K562 (cell line): Measurements from ENCODE around the gene TMEFF2. TPM values are rescaled to one million over a fixed set of nuclear protein-coding genes. Genes with fewer than 3 reads are reported as not detected.
A peak's percentile ranks its signal among the peaks of the same experiment; 100 is the strongest.

Experiments
- ATAC-seq: fragments of 200-7000 bp; cut with Tn5 transposase; 3 replicates; pipeline ENCODE4 v1.9.1; 2020; ENCODE audit warnings: moderate library complexity
- BruUV-seq: library from RNA; stranded (reverse); fragments of 400-500 nt; replicated peaks from 2 replicates; lab custom pipeline; 2021; lab: Mats Ljungman, UMichigan
- CTCF ChIA-PET: fragments of 300-600 bp; formaldehyde crosslinking; extraction: SDS; loops from one replicate; lab custom pipeline; 2021; ENCODE audit warnings: low intra/inter-chr PET ratio; lab: Yijun Ruan, JAX
- POLR2A ChIA-PET: fragments of 300-600, 350-650 bp; sonication (Branson Sonifier 250); formaldehyde crosslinking; extraction: SDS; loops from one replicate; lab custom pipeline; 2021; ENCODE audit warnings: antibody characterized with exemption, inconsistent platforms; lab: Yijun Ruan, JAX
- DNase-seq, 4 experiments: peaks; one replicate each; pipeline versions ENCODE4 v3.0.0 to v3.0.0-alpha.2; 2011 to 2018; ENCODE audit warnings: low spot score in 3 of 4, mixed read lengths in 3 of 4; ENCODE audit errors: extremely low read depth in 1 of 4
- FAIRE-seq: peaks from 2 replicates; lab custom pipeline; 2011; peaks lifted over from hg19 to GRCh38; lab: Jason Lieb, UNC
- H2AFZ ChIP-seq: 2 replicates; pipeline ENCODE4 v1.6.0; 2011; ENCODE audit warnings: low read depth, low read length, control low read depth, inconsistent platforms
- H3K27ac ChIP-seq: fragments of 200-600 bp; 3 replicates; pipeline ENCODE4 v1.8.0; 2011; ENCODE audit warnings: low read depth, mild to moderate bottlenecking, control low read depth, inconsistent platforms, low read length, moderate library complexity, mixed read lengths; ENCODE audit errors: extremely low read depth
- H3K27me3 ChIP-seq, 2 experiments: fragments of 300-600 bp in 1 of 2; 2 replicates in 1 of 2; 3 replicates in 1 of 2; pipeline versions ENCODE4 v1.6.0 to v1.8.0; 2011; ENCODE audit warnings: inconsistent platforms in 2 of 2, low read length in 2 of 2, mild to moderate bottlenecking in 1 of 2, mixed read lengths in 1 of 2, moderate library complexity in 1 of 2; ENCODE audit not compliant: control insufficient read depth in 2 of 2, insufficient read depth in 2 of 2
- H3K36me3 ChIP-seq: fragments of 300-600 bp; 3 replicates; pipeline ENCODE4 v1.8.0; 2011; ENCODE audit warnings: mild to moderate bottlenecking, low read length, inconsistent platforms; ENCODE audit not compliant: control insufficient read depth, insufficient read depth
- H3K4me1 ChIP-seq, 2 experiments: fragments of 200-600 bp in 1 of 2; replicated peaks in 1 of 2; 2 replicates in 1 of 2; 3 replicates in 1 of 2; pipeline versions ENCODE4 v1.5.1 to v1.8.0; 2011; ENCODE audit warnings: inconsistent platforms in 2 of 2, low read length in 2 of 2, mild to moderate bottlenecking in 1 of 2, mixed read lengths in 1 of 2, moderate library complexity in 1 of 2; ENCODE audit not compliant: control insufficient read depth in 2 of 2, insufficient read depth in 2 of 2
- H3K4me2 ChIP-seq: 2 replicates; pipeline ENCODE4 v1.6.1; 2011; ENCODE audit warnings: low read length, control low read depth, inconsistent platforms, mixed read lengths; ENCODE audit not compliant: insufficient read depth
- H3K4me3 ChIP-seq: fragments of 200-600 bp; sonication (generic), shearing (Covaris generic); 2 replicates; pipeline ENCODE4 v1.5.1; 2016; ENCODE audit warnings: control low read depth, inconsistent platforms
- H3K79me2 ChIP-seq: fragments of 200-600 bp; 3 replicates; pipeline ENCODE4 v1.8.0; 2011; ENCODE audit warnings: low read length, inconsistent platforms; ENCODE audit not compliant: control insufficient read depth, insufficient read depth
- H3K9ac ChIP-seq, 2 experiments: 2 replicates each; pipeline versions ENCODE4 v1.6.0 to v1.6.1; 2011; ENCODE audit warnings: low read depth in 2 of 2, low read length in 2 of 2, control low read depth in 1 of 2, inconsistent platforms in 1 of 2, mild to moderate bottlenecking in 1 of 2, mixed read lengths in 1 of 2; ENCODE audit not compliant: insufficient read depth in 1 of 2
- H3K9me1 ChIP-seq: one replicate; pipeline ENCODE4 v1.6.0; 2011; ENCODE audit warnings: inconsistent platforms, mild to moderate bottlenecking, low read length, moderate library complexity; ENCODE audit not compliant: control insufficient read depth, insufficient read depth
- H3K9me3 ChIP-seq: replicated peaks from 2 replicates; pipeline ENCODE4 v1.5.1; 2011; ENCODE audit warnings: low read depth, low read length, inconsistent platforms; ENCODE audit not compliant: control insufficient read depth, insufficient read depth
- H4K20me1 ChIP-seq: replicated peaks from 2 replicates; pipeline ENCODE4 v1.6.1; 2011; ENCODE audit warnings: low read length, inconsistent platforms, mixed read lengths; ENCODE audit not compliant: control insufficient read depth, insufficient read depth
- CHAMP1 ChIP-seq: fragments of 450-650 bp; IDR thresholded peaks from 2 replicates; pipeline ENCODE4 v1.6.1; 2016; ENCODE audit warnings: mild to moderate bottlenecking
- ETS2 ChIP-seq: IDR thresholded peaks from 2 replicates; pipeline ENCODE4 v1.6.1; 2016; ENCODE audit warnings: borderline replicate concordance, missing genetic modification characterization, mild to moderate bottlenecking, moderate library complexity, missing compliant biosample characterization; ENCODE audit not compliant: poor library complexity, severe bottlenecking
- GABPA ChIP-seq: fragments of 200-800 bp; sonication (Bioruptor generic); conservative IDR thresholded peaks from 2 replicates; pipeline ENCODE4 v1.6.1; 2016; ENCODE audit warnings: low read depth, missing genetic modification characterization, missing compliant biosample characterization
- KDM1A ChIP-seq, 2 experiments: fragments of 450-650 bp; IDR thresholded peaks; 2 replicates each; pipeline ENCODE4 v1.6.1; 2016; ENCODE audit warnings: mild to moderate bottlenecking in 2 of 2
- NBN ChIP-seq: fragments of 450-650 bp; IDR thresholded peaks from 2 replicates; pipeline ENCODE4 v1.6.1; 2016; ENCODE audit warnings: low read depth, mild to moderate bottlenecking
- NFYB ChIP-seq: IDR thresholded peaks from 2 replicates; pipeline ENCODE4 v1.6.1; 2011; ENCODE audit warnings: mild to moderate bottlenecking, moderate library complexity; ENCODE audit not compliant: insufficient read length; ENCODE audit errors: extremely low read depth
- PBX2 ChIP-seq, 2 experiments: IDR thresholded peaks in 1 of 2; conservative IDR thresholded peaks in 1 of 2; 2 replicates each; pipeline ENCODE4 v1.6.1; 2016; ENCODE audit warnings: low read depth in 2 of 2, mild to moderate bottlenecking in 1 of 2, missing compliant biosample characterization in 1 of 2, missing genetic modification characterization in 1 of 2, moderate library complexity in 1 of 2
- SMAD1 ChIP-seq: fragments of 150-350 bp; IDR thresholded peaks from 2 replicates; pipeline ENCODE4 v1.6.1; 2014; ENCODE audit warnings: low read length, low read depth; ENCODE audit not compliant: partially characterized antibody
- SP2 ChIP-seq: IDR thresholded peaks from 2 replicates; pipeline ENCODE4 v1.6.1; 2011; ENCODE audit warnings: mild to moderate bottlenecking, low read depth, low read length, moderate library complexity; ENCODE audit not compliant: poor library complexity, severe bottlenecking; ENCODE audit errors: extremely low read depth
- SRF ChIP-seq, 2 experiments: fragments of 250-450, 450-650 bp in 1 of 2; sonication (Bioruptor Pico) in 1 of 2; sonication (generic) in 1 of 2; formaldehyde crosslinking; IDR thresholded peaks; 2 replicates each; pipeline versions ENCODE4 v1.5.0 to v1.5.1; 2020 to 2022; ENCODE audit warnings: mild to moderate bottlenecking in 1 of 2, missing genetic modification reagents in 1 of 2
- TOE1 ChIP-seq, 2 experiments: fragments of 450-650 bp in 1 of 2; sonication (generic) in 1 of 2; formaldehyde crosslinking in 1 of 2; IDR thresholded peaks; 2 replicates each; pipeline versions ENCODE4 v1.7.1 to v1.8.0; 2016 to 2022; ENCODE audit warnings: borderline replicate concordance in 2 of 2, mild to moderate bottlenecking in 2 of 2, antibody characterized with exemption in 1 of 2, inconsistent platforms in 1 of 2, low read depth in 1 of 2, missing genetic modification reagents in 1 of 2, moderate library complexity in 1 of 2
- ZNF175 ChIP-seq: fragments of 200-800 bp; sonication (Bioruptor generic); IDR thresholded peaks from 2 replicates; pipeline ENCODE4 v1.6.1; 2016; ENCODE audit warnings: low read depth, mild to moderate bottlenecking, missing genetic modification characterization, missing compliant biosample characterization
- ZNF445 ChIP-seq: fragments of 250-450 bp; sonication (Bioruptor Pico); IDR thresholded peaks from 2 replicates; pipeline ENCODE4 v1.4.0; 2020; ENCODE audit warnings: low read depth, mild to moderate bottlenecking, moderate library complexity
- WGBS: fragments of 100-300 bp; shearing (Covaris generic); methylation state at CpG from one replicate; pipeline ENCODE4 v1.1.6; 2016; ENCODE audit warnings: low coverage, mixed read lengths; ENCODE audit not compliant: insufficient coverage; ENCODE audit errors: missing lambda C conversion rate; 5-methylcytosine and 5-hydroxymethylcytosine counted together
- in situ Hi-C: fragments of 300-500 bp; cut with MboI; formaldehyde crosslinking; loops from 4 replicates; pipeline ENCODE4 v1.15.0; 2018; ENCODE audit warnings: inconsistent platforms, mixed read lengths
- intact Hi-C: fragments of 100-400 bp; cut with micrococcal nuclease; formaldehyde crosslinking; loops from 2 replicates; pipeline ENCODE4 v1.14.2; 2022
- polyA plus RNA-seq, 8 experiments: library from polyadenylated mRNA; depleted of rRNA in 4 of 8; stranded (reverse) in 5 of 8; unstranded in 3 of 8; fragments of >200 nt; fragmentation: Nextera tagmentation in 2 of 8; fragmentation: Illumina TruSeq in 1 of 8; extraction: Ambion mirVana in 2 of 8; extraction: Trizol in 1 of 8; gene quantifications; 2 replicates each; pipeline versions ENCODE4 v1.2.1 to v1.2.3, GENCODE V29; 2011 to 2014; ENCODE audit warnings: inconsistent platforms in 1 of 8, missing spikeins in 1 of 8
- total RNA-seq, 7 experiments: library from RNA; depleted of rRNA in 6 of 7; stranded (reverse); fragments of >200 nt in 6 of 7; fragmentation: Illumina TruSeq in 2 of 7; extraction: Trizol in 2 of 7; gene quantifications; 2 replicates each; pipeline versions ENCODE4 v1.2.1 to v1.2.3, GENCODE V29; 2011 to 2021; ENCODE audit warnings: low replicate concordance in 1 of 7

Gene TMEFF2
- total and polyA plus RNA-seq, 9 of the 15 experiments (the other 6 are each of a cell fraction or from before 2014, with no cell fraction given) = 1.4 TPM; not detected in 8

GRCh38 chr2:192139813-192140212 is 54.9 kb downstream of the TMEFF2 start (continued):
- TF ChIP-seq PBX2 (CRISPR knock-in tag; IDR thresholded peaks at IDR 0.05; ENCODE audit: low read depth) (no peak), PBX2 (tag; conservative IDR thresholded peaks at IDR 0.05; ENCODE audit: low read depth) (0 out of 2 replicates have a peak, but pooled peaks have one; percentile 15), CHAMP1 (peak; percentile 52; the same call in 1 of the 2 replicates)

GRCh38 chr2:192137451-192137850 is 57.3 kb downstream of the TMEFF2 start:
- ATAC-seq (no peak), FAIRE-seq (no peak), DNase-seq (no peak)
- no peaks in the 10 kb centered on the region for H3K36me3 ChIP-seq
- peaks cover 5% of the 10 kb centered on the region; the same call in 1 of the 2 replicates for H3K9me3 ChIP-seq
- no peak overlapping the region for H3K4me3 ChIP-seq
- no peaks in the 10 kb centered on the region for H3K9me1 ChIP-seq
- WGBS = 0% methylated on average over 1 of the region's 1 CpG
- no peak overlapping the region for H2AFZ ChIP-seq
- no peaks in the 10 kb centered on the region for H3K27me3 ChIP-seq
- no peak overlapping the region for H3K9ac ChIP-seq
- H3K4me1 ChIP-seq = peaks cover 0 to 12% of the 10 kb centered on the region in 2 experiments; a peak in 2 of 5 replicates
- intact Hi-C loops (no loop called here), in situ Hi-C loops (no loop called here)
- no TSS peak for BruUV-seq
- H4K20me1 ChIP-seq = no peaks in the 10 kb centered on the region
- no peak overlapping the region for H3K4me2 ChIP-seq
- H3K79me2 ChIP-seq = no peaks in the 10 kb centered on the region
- ChIA-PET POLR2A (no interaction called here), CTCF (no interaction called here)
- H3K27ac ChIP-seq = no peak overlapping the region
- TF ChIP-seq KDM1A (IDR thresholded peaks at IDR 0.05) (no peak), NBN (no peak), SRF (CRISPR knock-in tag; IDR thresholded peaks at IDR 0.05) (no peak), SP2 (no peak), GABPA (tag) (no peak), ZNF175 (no peak), SMAD1 (no peak), ETS2 (no peak), NFYB (no peak), TOE1 (IDR thresholded peaks at IDR 0.05; ENCODE audit: borderline replicate concordance) (no peak), TOE1 (CRISPR knock-in tag; IDR thresholded peaks at IDR 0.05; ENCODE audit: borderline replicate concordance, low read depth) (no peak), ZNF445 (no peak)
